Rectal smooth muscle tissue (tissue), 1 donor: ENCODE measurements around the gene MAST4.

ENCODE experiments used
- H3K27ac ChIP-seq: one replicate; pipeline ENCODE4 v1.7.0; 2013; ENCODE audit warnings: low read depth, low read length, inconsistent platforms
- H3K27me3 ChIP-seq: one replicate; pipeline ENCODE4 v1.7.0; 2013; ENCODE audit warnings: low read length; ENCODE audit not compliant: control insufficient read depth, insufficient read depth
- H3K36me3 ChIP-seq: one replicate; pipeline ENCODE4 v1.7.0; 2013; ENCODE audit warnings: low read length; ENCODE audit not compliant: control insufficient read depth, insufficient read depth
- H3K4me1 ChIP-seq: one replicate; pipeline ENCODE4 v1.7.0; 2013; ENCODE audit warnings: low read length; ENCODE audit not compliant: control insufficient read depth, insufficient read depth
- H3K4me3 ChIP-seq: one replicate; pipeline ENCODE4 v1.7.0; 2013; ENCODE audit warnings: low read length
- H3K9ac ChIP-seq: one replicate; pipeline ENCODE4 v1.7.0; 2013; ENCODE audit warnings: low read length

The MAST4 gene

GRCh38 chr5:67189079-67189354, 592.8 kb downstream of the MAST4 start:
- H3K4me3 ChIP-seq: no peak overlapping the region
- no peak overlapping the region for H3K27ac ChIP-seq
- no peaks in the 10 kb centered on the region for H3K27me3 ChIP-seq
- no peak overlapping the region for H3K9ac ChIP-seq
- H3K4me1 ChIP-seq: no peaks in the 10 kb centered on the region
- H3K36me3 ChIP-seq: no peaks in the 10 kb centered on the region

- no peaks in the 10 kb centered on the region for H3K4me1 ChIP-seq
- H3K27me3 ChIP-seq: no peaks in the 10 kb centered on the region
- H3K4me3 ChIP-seq: no peak overlapping the region
- no peaks in the 10 kb centered on the region for H3K36me3 ChIP-seq
- no peak overlapping the region for H3K27ac ChIP-seq
- no peak overlapping the region for H3K9ac ChIP-seq
These were observed 593.7 kb downstream of the MAST4 start for GRCh38 chr5:67189931-67190330.

- H3K9ac ChIP-seq: no peak overlapping the region
- no peaks in the 10 kb centered on the region for H3K36me3 ChIP-seq
- no peak overlapping the region for H3K4me3 ChIP-seq
- H3K27ac ChIP-seq: no peak overlapping the region
- H3K27me3 ChIP-seq: no peaks in the 10 kb centered on the region
- H3K4me1 ChIP-seq: no peaks in the 10 kb centered on the region
These were observed 594.2 kb downstream of the MAST4 start for GRCh38 chr5:67190410-67190809.

GRCh38 chr5:67190861-67191260, 594.7 kb downstream of the MAST4 start:
- H3K9ac ChIP-seq: no peak overlapping the region
- no peaks in the 10 kb centered on the region for H3K4me1 ChIP-seq
- no peak overlapping the region for H3K4me3 ChIP-seq
- H3K27ac ChIP-seq: no peak overlapping the region
- no peaks in the 10 kb centered on the region for H3K27me3 ChIP-seq
- H3K36me3 ChIP-seq: no peaks in the 10 kb centered on the region

- Histone ChIP-seq H3K9ac (no peak overlapping the region), H3K27ac (no peak overlapping the region), H3K27me3 (no peaks in the 10 kb centered on the region), H3K36me3 (no peaks in the 10 kb centered on the region), H3K4me1 (no peaks in the 10 kb centered on the region), H3K4me3 (peak overlapping the region; percentile 10)
These were observed 596.7 kb downstream of the MAST4 start for GRCh38 chr5:67192719-67193438.

GRCh38 chr5:67193439-67193807, 597.2 kb downstream of the MAST4 start:
- H3K36me3 ChIP-seq: no peaks in the 10 kb centered on the region
- no peaks in the 10 kb centered on the region for H3K4me1 ChIP-seq
- no peak overlapping the region for H3K4me3 ChIP-seq
- no peak overlapping the region for H3K9ac ChIP-seq
- no peaks in the 10 kb centered on the region for H3K27me3 ChIP-seq
- H3K27ac ChIP-seq: no peak overlapping the region

- no peaks in the 10 kb centered on the region for H3K36me3 ChIP-seq
- no peak overlapping the region for H3K4me3 ChIP-seq
- no peak overlapping the region for H3K9ac ChIP-seq
- no peak overlapping the region for H3K27ac ChIP-seq
- no peaks in the 10 kb centered on the region for H3K4me1 ChIP-seq
- no peaks in the 10 kb centered on the region for H3K27me3 ChIP-seq
These were observed 598.0 kb downstream of the MAST4 start for GRCh38 chr5:67194166-67194565.

- Histone ChIP-seq H3K9ac (no peak overlapping the region), H3K27ac (no peak overlapping the region), H3K27me3 (no peaks in the 10 kb centered on the region), H3K36me3 (no peaks in the 10 kb centered on the region), H3K4me3 (peak overlapping the region; percentile 29), H3K4me1 (no peaks in the 10 kb centered on the region)
These were observed 599.4 kb downstream of the MAST4 start for GRCh38 chr5:67195406-67196275.

- Histone ChIP-seq H3K4me3 (peak within 1 kb of the TSS; percentile 29), H3K9ac (no peak within 1 kb of the TSS), H3K36me3 (no peaks in the 10 kb centered on the region), H3K27me3 (no peaks in the 10 kb centered on the region), H3K4me1 (no peaks in the 10 kb centered on the region), H3K27ac (no peak within 1 kb of the TSS)
These were observed 600.4 kb downstream of the MAST4 start, which contains the start of gene CD180 for GRCh38 chr5:67196537-67197059. Gene CD180, minus strand, starts transcription at chr5:67196799. Its CDS starts 158 bp downstream, at chr5:67196641.

GRCh38 chr5:67197536-67197935, 601.3 kb downstream of the MAST4 start:
- Histone ChIP-seq H3K27ac (no peak overlapping the region), H3K27me3 (no peaks in the 10 kb centered on the region), H3K4me1 (no peaks in the 10 kb centered on the region), H3K4me3 (no peak overlapping the region), H3K36me3 (no peaks in the 10 kb centered on the region), H3K9ac (no peak overlapping the region)

GRCh38 chr5:67198917-67199316, 602.7 kb downstream of the MAST4 start:
- Histone ChIP-seq H3K9ac (no peak overlapping the region), H3K4me1 (no peaks in the 10 kb centered on the region), H3K27me3 (no peaks in the 10 kb centered on the region), H3K4me3 (no peak overlapping the region), H3K36me3 (no peaks in the 10 kb centered on the region), H3K27ac (no peak overlapping the region)

GRCh38 chr5:67199859-67200258, 603.7 kb downstream of the MAST4 start:
- no peaks in the 10 kb centered on the region for H3K27me3 ChIP-seq
- H3K9ac ChIP-seq: no peak overlapping the region
- H3K4me3 ChIP-seq: no peak overlapping the region
- H3K36me3 ChIP-seq: no peaks in the 10 kb centered on the region
- H3K4me1 ChIP-seq: no peaks in the 10 kb centered on the region
- H3K27ac ChIP-seq: no peak overlapping the region
